GM23248 (cell line): ENCODE data around the gene TMA7. TPM values are rescaled to one million over a fixed set of nuclear protein-coding genes. Genes with fewer than 3 reads are reported as not detected.

ENCODE experiments used
- DNase-seq: peaks from one replicate; pipeline ENCODE4 v3.0.0-alpha.2; 2015
- H2AFZ ChIP-seq: fragments of 200-600 bp; sonication (generic); 2 replicates; pipeline ENCODE4 v1.6.1; 2016; ENCODE audit warnings: antibody characterized with exemption
- H3F3A ChIP-seq: fragments of 200-600 bp; sonication (generic); 2 replicates; pipeline ENCODE4 v1.6.1; 2016; ENCODE audit warnings: mild to moderate bottlenecking, antibody characterized with exemption, mixed run types; ENCODE audit not compliant: insufficient read depth
- H3K27ac ChIP-seq: fragments of 200-600 bp; sonication (generic); 2 replicates; pipeline ENCODE4 v1.5.1; 2016; ENCODE audit warnings: mild to moderate bottlenecking
- H3K27me3 ChIP-seq: fragments of 200-600 bp; sonication (generic); replicated peaks from 2 replicates; pipeline ENCODE4 v1.6.1; 2016; ENCODE audit warnings: mild to moderate bottlenecking; ENCODE audit not compliant: insufficient read depth
- H3K36me3 ChIP-seq: fragments of 200-600 bp; sonication (generic); 2 replicates; pipeline ENCODE4 v1.6.1; 2016; ENCODE audit warnings: low read depth, mild to moderate bottlenecking
- H3K4me1 ChIP-seq: fragments of 200-600 bp; sonication (generic); 2 replicates; pipeline ENCODE4 v1.6.1; 2016; ENCODE audit warnings: mild to moderate bottlenecking; ENCODE audit not compliant: insufficient read depth
- H3K4me2 ChIP-seq: fragments of 200-600 bp; sonication (generic); one replicate; pipeline ENCODE4 v1.6.1; 2016; ENCODE audit warnings: mild to moderate bottlenecking; ENCODE audit not compliant: unreplicated experiment
- H3K4me3 ChIP-seq: fragments of 200-600 bp; sonication (generic); 2 replicates; pipeline ENCODE4 v1.5.1; 2016; ENCODE audit warnings: mild to moderate bottlenecking
- H3K79me2 ChIP-seq: fragments of 200-600 bp; sonication (generic); 2 replicates; pipeline ENCODE4 v1.6.1; 2016; ENCODE audit warnings: mild to moderate bottlenecking; ENCODE audit not compliant: insufficient read depth
- H3K9ac ChIP-seq: fragments of 200-600 bp; sonication (generic); 2 replicates; pipeline ENCODE4 v1.6.1; 2016; ENCODE audit warnings: mild to moderate bottlenecking
- H3K9me2 ChIP-seq: fragments of 200-600 bp; sonication (generic); 2 replicates; pipeline ENCODE4 v1.6.1; 2016; ENCODE audit warnings: mixed run types, mild to moderate bottlenecking, moderate library complexity; ENCODE audit not compliant: insufficient read depth
- H3K9me3 ChIP-seq: fragments of 200-600 bp; sonication (generic); one replicate; pipeline ENCODE4 v1.6.1; 2017; ENCODE audit warnings: low read depth
- H4K20me1 ChIP-seq: fragments of 200-600 bp; sonication (generic); 2 replicates; pipeline ENCODE4 v1.6.0; 2016; ENCODE audit not compliant: insufficient read depth
- EZH2 ChIP-seq: fragments of 200-600 bp; sonication (generic); IDR thresholded peaks from 2 replicates; pipeline ENCODE4 v1.6.1; 2018; ENCODE audit warnings: antibody characterized with exemption, mild to moderate bottlenecking; ENCODE audit not compliant: insufficient read depth, poor library complexity, severe bottlenecking
- EZH2phosphoT487 ChIP-seq: fragments of 200-600 bp; sonication (generic); IDR thresholded peaks from 2 replicates; pipeline ENCODE4 v1.6.1; 2018; ENCODE audit warnings: antibody characterized with exemption, moderate library complexity, mild to moderate bottlenecking, low read depth; ENCODE audit not compliant: insufficient read depth
- WGBS, 2 experiments: methylation state at CpG; one replicate each; pipeline ENCODE4 v1.1.6; 2015 to 2017; ENCODE audit warnings: low lambda C conversion rate in 2 of 2, low coverage in 1 of 2; ENCODE audit errors: missing lambda C conversion rate in 2 of 2; 5-methylcytosine and 5-hydroxymethylcytosine counted together
- in situ Hi-C: fragments of 300-500 bp; cut with MboI; formaldehyde crosslinking; loops from 2 replicates; pipeline ENCODE4 v1.15.0; 2020
- polyA plus RNA-seq: library from polyadenylated mRNA; unstranded; fragments of >200 nt; fragmentation: Nextera tagmentation; extraction: Ambion mirVana; gene quantifications from 2 replicates; pipeline ENCODE4 v1.2.1, GENCODE V29; 2016
- total RNA-seq: library from RNA; depleted of rRNA; stranded (reverse); fragments of >200 nt; shearing (Covaris generic); gene quantifications from 2 replicates; pipeline ENCODE4 v1.2.3, GENCODE V29; 2014

The TMA7 gene
- total and polyA plus RNA-seq, 2 experiments from 2014 or later: 244 to 552 TPM

- no peaks in the 10 kb centered on the region; the same call in 1 of the 2 replicates for H3K27me3 ChIP-seq
- H2AFZ ChIP-seq: no peak overlapping the region
- peaks cover 12% of the 10 kb centered on the region for H3F3A ChIP-seq
- TF ChIP-seq EZH2: no peak
- 0 out of 2 replicates have a peak, but pooled peaks have one; percentile 65 for TF ChIP-seq EZH2phosphoT487
- peak; percentile 97 for DNase-seq
- in situ Hi-C loops: no loop called here
- peaks cover 12% of the 10 kb centered on the region for H3K4me1 ChIP-seq
- H3K27ac ChIP-seq: peak overlapping the region; percentile 53
- no peaks in the 10 kb centered on the region for H3K36me3 ChIP-seq
- H3K4me3 ChIP-seq: 0 out of 2 replicates have a peak overlapping the region, but pooled peaks have one; percentile 12
- H4K20me1 ChIP-seq: no peaks in the 10 kb centered on the region
- H3K9ac ChIP-seq: no peak overlapping the region
- 0 to 2% methylated on average over 8 of the region's 8 CpGs for WGBS, 2 experiments
- no peaks in the 10 kb centered on the region for H3K9me2 ChIP-seq
- H3K79me2 ChIP-seq: no peaks in the 10 kb centered on the region
- H3K4me2 ChIP-seq: peak overlapping the region; percentile 87
- no peaks in the 10 kb centered on the region for H3K9me3 ChIP-seq
Measured at GRCh38 chr3:48402281-48402732, 37.8 kb upstream of the TMA7 start.

DNA sequence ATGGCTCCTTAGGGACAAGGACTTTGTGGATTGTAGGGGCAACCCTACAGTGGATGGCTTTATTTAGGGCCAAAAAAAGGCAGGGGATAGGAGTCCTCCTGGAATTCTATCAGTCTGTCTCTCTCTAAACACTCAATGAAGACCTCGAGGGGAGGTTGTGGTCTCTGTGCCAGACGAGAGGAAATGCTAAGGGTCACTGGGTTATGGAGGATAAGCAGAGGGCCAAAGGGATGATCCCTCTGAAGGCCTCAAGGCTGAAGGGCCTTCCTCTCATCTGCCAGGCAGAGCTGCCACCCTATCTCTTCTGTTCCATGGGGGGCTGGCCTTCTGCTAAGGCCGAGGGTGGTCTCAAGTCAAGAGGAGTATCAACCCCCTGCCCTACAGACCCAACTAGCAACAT is 37.1 kb upstream of the TMA7 start:
- no peaks in the 10 kb centered on the region for H3K79me2 ChIP-seq
- H4K20me1 ChIP-seq: no peaks in the 10 kb centered on the region
- peaks cover 12% of the 10 kb centered on the region for H3F3A ChIP-seq
- H3K4me3 ChIP-seq: no peak overlapping the region
- DNase-seq: no peak
- H3K27me3 ChIP-seq: no peaks in the 10 kb centered on the region; the same call in 1 of the 2 replicates
- H3K9ac ChIP-seq: no peak overlapping the region
- 46 to 61% methylated on average over 3 of the region's 3 CpGs for whole genome bisulfite sequencing, 2 experiments
- no peak overlapping the region for H3K4me2 ChIP-seq
- H3K4me1 ChIP-seq: peaks cover 12% of the 10 kb centered on the region
- in situ Hi-C loops: no loop called here
- H3K36me3 ChIP-seq: no peaks in the 10 kb centered on the region
- no peak overlapping the region for H2AFZ ChIP-seq
- H3K27ac ChIP-seq: no peak overlapping the region
- H3K9me3 ChIP-seq: no peaks in the 10 kb centered on the region
- H3K9me2 ChIP-seq: no peaks in the 10 kb centered on the region
- TF ChIP-seq EZH2phosphoT487 (no peak), EZH2 (no peak)

- no peak overlapping the region for H3K9ac ChIP-seq
- DNase-seq: no peak
Measured at GRCh38 chr3:48403533-48404439, 36.3 kb upstream of the TMA7 start.

DNA sequence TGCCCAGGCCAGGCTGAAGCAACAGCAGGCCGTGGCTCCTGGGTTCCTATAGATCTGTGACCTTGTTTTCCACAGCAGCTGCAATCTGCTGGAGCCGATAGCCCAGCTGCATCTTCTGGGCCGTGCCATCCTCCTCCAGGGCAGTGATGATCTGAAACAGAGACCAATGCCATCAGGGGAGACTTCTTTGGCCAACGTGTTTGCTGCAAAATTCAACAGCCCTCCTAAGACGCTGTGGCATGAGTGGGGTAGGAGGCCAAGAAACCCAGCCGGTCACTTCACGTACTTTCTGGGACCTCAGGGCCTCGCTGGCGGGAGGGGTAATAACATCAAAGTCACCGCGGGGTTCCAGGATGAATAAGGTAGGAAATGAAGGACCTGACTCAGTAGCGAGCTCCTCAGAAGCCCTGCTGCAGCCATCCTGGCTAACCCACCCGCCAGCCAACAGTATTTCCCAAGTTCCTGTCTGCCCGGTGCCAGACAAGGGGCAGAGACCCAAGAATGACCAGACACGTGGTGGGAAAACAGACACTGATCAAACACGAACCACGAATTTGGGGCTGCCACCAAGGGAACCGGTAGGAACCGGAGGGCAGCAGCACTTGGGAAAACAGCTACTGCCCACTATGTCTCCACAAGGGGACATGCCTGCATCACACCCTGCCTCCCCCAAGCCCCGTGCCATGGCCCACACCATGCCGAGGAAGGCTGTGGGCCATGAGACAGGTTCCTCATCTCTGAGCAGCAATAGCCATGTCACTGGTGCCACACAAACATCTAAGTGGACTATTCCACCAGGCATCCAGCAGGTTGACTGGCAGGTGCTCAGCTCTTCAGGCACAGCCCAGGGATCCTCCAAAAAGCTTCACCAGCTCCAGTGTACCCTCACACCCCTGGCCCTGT is 35.4 kb upstream of the TMA7 start:
- no peak overlapping the region for H2AFZ ChIP-seq
- H3K79me2 ChIP-seq: no peaks in the 10 kb centered on the region
- H3K9ac ChIP-seq: no peak overlapping the region
- no peak overlapping the region for H3K27ac ChIP-seq
- peaks cover 12% of the 10 kb centered on the region for H3F3A ChIP-seq
- no peak for DNase-seq
- peaks cover 12% of the 10 kb centered on the region for H3K4me1 ChIP-seq
- H3K27me3 ChIP-seq: no peaks in the 10 kb centered on the region
- no peak overlapping the region for H3K4me3 ChIP-seq
- 75 to 80% methylated on average over 21 of the region's 21 CpGs for WGBS, 2 experiments
- no peak overlapping the region for H3K4me2 ChIP-seq
- H3K36me3 ChIP-seq: no peaks in the 10 kb centered on the region
- H3K9me2 ChIP-seq: no peaks in the 10 kb centered on the region
- H4K20me1 ChIP-seq: no peaks in the 10 kb centered on the region
- in situ Hi-C loops: no loop called here
- H3K9me3 ChIP-seq: no peaks in the 10 kb centered on the region
- TF ChIP-seq EZH2: no peak
- TF ChIP-seq EZH2phosphoT487: no peak

More at GRCh38 chr3:48403533-48404439, 36.3 kb upstream of the TMA7 start:
- 88 to 90% methylated on average over 14 to 15 of the region's 15 CpGs for WGBS, 2 experiments
- no peaks in the 10 kb centered on the region for H3K9me2 ChIP-seq
- H3K9me3 ChIP-seq: no peaks in the 10 kb centered on the region
- in situ Hi-C loops: no loop called here
- no peak overlapping the region for H3K4me2 ChIP-seq
- no peak overlapping the region for H3K4me3 ChIP-seq
- H3F3A ChIP-seq: peaks cover 12% of the 10 kb centered on the region
- H4K20me1 ChIP-seq: no peaks in the 10 kb centered on the region
- no peak overlapping the region for H2AFZ ChIP-seq
- H3K79me2 ChIP-seq: no peaks in the 10 kb centered on the region
- no peaks in the 10 kb centered on the region; the same call in 1 of the 2 replicates for H3K27me3 ChIP-seq
- H3K27ac ChIP-seq: no peak overlapping the region
- peaks cover 12% of the 10 kb centered on the region for H3K4me1 ChIP-seq
- TF ChIP-seq EZH2 (no peak), EZH2phosphoT487 (no peak)
- no peaks in the 10 kb centered on the region for H3K36me3 ChIP-seq
